GM19397 (cell line): Measurements from ENCODE around the gene ENTREP3.
"Not testable (repeated sequence)": the region's sequence is repeated elsewhere in the genome, so short reads cannot be mapped to it uniquely, and the experiment has no call there.

Source experiments
- ATAC-seq: cut with Tn5 transposase; IDR thresholded peaks from one replicate; pipeline ENCODE4 v1.9.1; 2021; ENCODE audit warnings: mild to moderate bottlenecking, moderate library complexity; ENCODE audit not compliant: unreplicated experiment

ENTREP3 gene

GRCh38 chr1:155255243-155256007, at the start of gene ENTREP3:
ENTREP3 (minus strand) TSS chr1:155255483; CDS start chr1:155254877, 606 bp downstream.
- peak; percentile 48 for ATAC-seq

DNA sequence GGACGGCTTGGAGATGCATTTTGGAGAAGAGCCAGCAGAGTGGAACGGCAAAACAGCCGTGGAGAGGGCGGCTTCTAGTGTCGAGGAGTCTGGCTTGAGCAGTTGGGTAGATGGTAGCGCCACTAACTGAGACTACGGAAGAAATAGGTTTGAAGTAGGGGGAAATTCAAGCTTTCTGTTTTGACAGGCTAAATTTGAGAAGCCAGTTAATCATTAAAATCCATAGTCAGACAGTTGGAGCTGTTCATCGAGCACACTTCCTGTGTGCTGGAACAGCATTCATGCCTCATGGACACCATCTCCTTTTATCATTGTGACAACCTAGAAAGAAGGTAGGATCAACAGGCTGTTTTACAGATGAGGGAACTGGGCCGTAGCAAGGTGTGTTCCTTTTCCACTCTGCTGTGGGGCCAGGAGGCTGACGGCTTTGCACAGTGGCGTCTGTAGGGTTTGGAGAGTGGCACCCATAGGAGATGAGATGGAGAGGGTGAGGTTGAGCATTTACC, 49.3 kb upstream of the ENTREP3 start:
- ATAC-seq = no peak

DNA sequence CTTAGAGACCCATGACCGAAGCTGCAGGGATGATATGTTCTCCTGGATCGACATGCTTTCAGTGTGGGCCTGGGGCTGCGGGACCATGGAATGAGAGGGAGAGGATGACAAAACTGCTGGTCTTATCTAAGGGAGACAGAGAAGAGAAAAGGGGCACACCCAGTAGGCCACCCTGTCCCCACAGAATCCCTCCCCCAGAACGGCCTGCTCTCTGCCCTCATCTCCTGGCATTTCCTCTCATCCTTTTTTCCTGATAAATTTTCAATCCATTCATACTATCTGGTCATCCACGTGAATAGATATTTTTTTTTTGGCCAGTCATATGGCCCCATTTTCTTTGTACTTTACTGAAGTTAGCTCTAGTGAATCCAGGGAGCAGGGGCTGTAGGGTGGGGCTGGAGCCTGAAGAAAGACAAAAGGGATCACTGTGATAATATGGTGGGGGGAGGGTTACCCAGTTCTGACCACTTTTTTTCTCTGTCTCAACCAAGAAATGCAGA, 46.1 kb upstream of the ENTREP3 start, which contains the start of gene PKLR:
Gene PKLR, minus strand, starts transcription at position 97 of the 500 bp plus-strand sequence. Its CDS starts 43 bp downstream, at position 54.
- ATAC-seq = no peak

GRCh38 chr1:155300553-155301329, 45.5 kb upstream of the ENTREP3 start:
- no peak for ATAC-seq

- no peak for ATAC-seq
These were observed 44.7 kb upstream of the ENTREP3 start for GRCh38 chr1:155300024-155300423.

DNA sequence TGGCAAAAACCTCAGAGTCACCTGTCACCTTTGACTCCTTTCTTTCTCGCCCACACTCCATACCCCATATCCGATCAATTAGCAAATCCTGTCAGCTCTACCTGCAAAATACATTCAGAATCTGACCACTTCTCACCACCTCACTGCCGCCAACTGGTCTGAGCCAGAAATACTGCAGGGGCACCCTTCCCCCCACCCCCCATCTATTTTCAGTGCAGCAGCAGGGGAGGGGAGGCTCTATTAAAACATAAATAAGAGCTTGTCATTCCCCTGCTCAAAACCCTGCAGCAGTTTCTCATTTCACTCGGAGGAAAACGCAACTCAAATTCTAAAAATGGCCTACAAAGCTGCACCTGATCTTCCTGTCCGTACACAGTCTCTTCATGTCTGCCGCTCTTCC, 42.1 kb upstream of the ENTREP3 start:
- ATAC-seq = no peak

- ATAC-seq = no peak
These were observed 41.4 kb upstream of the ENTREP3 start for GRCh38 chr1:155296661-155297060.

- no peak for ATAC-seq
These were observed 40.6 kb upstream of the ENTREP3 start for GRCh38 chr1:155295942-155296267.

GRCh38 chr1:155295183-155295941, 40.1 kb upstream of the ENTREP3 start:
- ATAC-seq = no peak

DNA sequence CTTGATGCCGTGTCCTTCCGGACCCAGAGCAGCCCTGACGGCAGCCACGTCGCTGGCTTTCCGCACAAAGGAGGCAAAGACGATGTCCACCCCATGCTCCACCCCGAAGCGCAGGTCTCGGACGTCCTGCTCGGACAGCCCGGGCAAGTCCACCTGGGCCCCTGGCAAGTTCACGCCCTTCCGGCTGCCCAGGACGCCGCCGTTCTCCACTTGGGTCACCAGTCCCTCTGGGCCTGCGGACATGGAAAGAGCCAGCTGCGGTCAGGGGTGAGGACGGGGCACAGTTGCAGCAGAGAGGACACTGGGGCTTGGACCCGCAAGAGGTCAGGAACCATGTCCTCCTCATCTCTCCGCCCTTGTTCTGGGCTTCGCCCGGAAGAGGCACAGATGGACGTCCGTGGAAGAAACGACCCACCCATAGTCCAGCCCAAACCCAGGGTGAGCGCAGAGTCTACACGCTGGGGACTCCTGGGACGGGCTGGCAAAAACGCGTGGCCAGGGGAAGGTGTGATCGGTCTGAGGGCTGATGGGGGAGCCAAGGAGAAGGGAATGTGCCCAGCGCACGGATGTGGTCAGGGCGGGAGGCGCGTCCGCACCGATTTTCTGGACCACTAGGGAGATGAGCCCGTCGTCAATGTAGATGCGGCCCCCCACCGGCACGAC, 39.4 kb upstream of the ENTREP3 start:
- no peak for ATAC-seq

DNA sequence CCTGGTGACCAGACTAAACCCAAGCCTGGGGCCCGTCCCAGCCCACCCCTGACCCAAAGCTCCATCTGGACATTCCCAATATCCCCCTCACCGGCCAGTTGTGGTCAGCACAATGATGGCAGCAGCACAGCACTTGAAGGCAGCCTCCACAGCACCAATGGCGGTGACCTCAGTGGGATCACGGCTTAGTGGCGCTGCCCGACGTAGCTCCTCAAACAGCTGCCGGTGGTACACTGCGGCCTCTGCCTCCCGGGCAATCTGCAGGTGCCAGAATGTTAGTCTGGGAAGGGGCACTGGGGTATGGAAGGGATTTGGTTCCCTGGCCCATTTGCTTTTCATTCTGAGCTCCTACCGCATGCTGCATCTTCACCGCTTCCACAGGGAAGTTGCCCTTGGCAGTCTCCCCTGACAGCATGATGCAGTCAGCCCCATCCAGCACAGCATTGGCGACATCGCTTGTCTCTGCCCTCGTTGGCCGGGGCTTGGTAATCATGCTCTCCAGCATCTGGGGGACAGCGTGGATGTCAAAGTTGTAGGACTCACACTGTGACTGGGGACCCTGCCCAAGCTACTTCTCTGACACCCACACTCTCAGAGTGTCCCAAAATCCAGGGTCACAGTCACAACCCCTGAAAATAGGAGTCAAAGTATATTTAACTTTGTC, 37.9 kb upstream of the ENTREP3 start:
- no peak for ATAC-seq

GRCh38 chr1:155291006-155291405, 35.7 kb upstream of the ENTREP3 start:
- ATAC-seq = not testable (repeated sequence)

DNA sequence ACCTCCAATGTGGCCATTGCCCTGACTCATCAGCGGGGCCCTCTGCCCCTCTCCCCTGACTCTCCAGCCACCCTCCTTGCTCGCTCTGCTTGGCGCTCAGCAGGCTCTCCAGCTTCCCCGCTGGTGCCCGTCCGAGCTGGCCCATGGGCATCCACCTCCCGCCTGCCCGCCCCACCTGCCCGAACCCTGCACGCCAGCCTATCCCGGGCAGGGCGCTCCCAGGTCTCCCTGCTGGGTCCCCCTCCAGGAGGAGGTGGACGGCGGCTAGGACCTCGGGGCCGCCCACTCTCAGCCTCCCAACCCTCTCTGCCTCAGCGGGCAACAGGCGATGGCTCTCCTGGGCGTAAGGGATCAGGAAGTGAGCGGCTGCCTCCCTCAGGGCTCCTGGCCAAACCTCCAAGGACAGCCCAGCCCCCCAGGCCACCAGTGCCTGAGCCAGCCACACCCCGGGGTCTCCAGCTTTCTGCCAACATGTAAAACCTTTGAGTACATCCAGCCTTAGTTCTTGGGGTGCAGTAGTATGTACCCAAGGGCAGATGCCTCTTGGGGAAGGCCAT, 32.8 kb upstream of the ENTREP3 start:
- ATAC-seq = no peak

DNA sequence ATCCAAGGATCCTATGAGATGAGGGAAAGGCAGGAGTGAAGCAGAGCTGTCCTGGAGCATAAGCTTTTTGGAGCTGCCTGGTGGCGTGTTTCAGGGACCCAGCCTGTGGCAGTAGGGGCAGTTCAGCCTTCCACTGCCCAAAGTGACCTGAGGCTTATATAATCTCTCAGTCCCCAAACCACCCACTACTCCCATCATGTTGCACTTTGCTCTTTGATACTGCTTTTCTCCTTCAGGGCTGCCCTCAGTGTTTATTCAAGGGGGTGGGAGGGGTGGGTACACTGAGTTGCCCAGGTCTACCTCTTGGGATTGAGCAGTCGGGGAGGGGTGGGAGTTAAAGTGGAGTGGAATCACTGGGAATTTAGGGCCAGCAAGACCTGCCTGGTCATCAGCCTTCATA, 31.3 kb upstream of the ENTREP3 start:
- ATAC-seq = no peak

DNA sequence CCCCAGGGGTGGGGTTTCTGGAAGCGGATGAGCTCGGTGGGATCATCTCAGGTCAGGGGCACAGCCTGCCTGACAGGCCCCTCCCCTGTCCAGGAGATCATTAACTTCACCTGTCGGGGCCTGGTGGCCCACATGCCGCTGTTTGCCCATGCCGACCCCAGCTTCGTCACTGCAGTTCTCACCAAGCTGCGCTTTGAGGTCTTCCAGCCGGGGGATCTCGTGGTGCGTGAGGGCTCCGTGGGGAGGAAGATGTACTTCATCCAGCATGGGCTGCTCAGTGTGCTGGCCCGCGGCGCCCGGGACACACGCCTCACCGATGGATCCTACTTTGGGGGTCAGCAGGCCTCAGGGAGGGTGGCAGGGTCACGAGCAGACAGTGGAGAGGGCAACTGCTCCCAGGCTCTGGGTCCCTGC, 30.4 kb upstream of the ENTREP3 start:
- no peak for ATAC-seq

DNA sequence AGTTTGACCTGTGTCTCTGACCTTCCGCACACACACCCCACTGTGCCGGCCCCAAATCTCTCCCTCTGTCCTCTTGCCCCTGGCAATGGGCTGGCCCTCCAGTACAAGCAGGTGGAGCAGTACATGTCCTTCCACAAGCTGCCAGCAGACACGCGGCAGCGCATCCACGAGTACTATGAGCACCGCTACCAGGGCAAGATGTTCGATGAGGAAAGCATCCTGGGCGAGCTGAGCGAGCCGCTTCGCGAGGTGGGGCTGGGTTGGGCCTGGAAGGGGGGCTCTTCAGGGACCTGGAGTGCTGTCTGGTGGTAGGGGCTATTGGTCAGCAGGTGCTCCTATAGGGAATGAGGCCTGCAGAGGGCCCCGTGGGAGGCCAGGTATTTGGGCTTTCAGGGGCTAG, 29.8 kb upstream of the ENTREP3 start:
- no peak for ATAC-seq

DNA sequence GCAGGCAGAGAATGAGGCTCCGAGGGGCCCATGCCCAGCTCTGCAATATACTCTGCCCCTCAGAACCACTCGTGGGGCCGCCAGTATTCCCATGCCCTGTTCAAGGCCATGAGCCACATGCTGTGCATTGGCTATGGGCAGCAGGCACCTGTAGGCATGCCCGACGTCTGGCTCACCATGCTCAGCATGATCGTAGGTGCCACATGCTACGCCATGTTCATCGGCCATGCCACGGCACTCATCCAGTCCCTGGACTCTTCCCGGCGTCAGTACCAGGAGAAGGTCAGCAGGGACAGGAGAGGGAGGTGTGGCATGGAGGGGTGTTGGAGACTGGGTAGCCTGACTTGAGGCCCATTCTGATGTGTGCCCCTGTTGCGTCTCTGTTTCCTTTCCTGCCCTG, 29.2 kb upstream of the ENTREP3 start:
- no peak for ATAC-seq

- no peak for ATAC-seq
These were observed 27.3 kb upstream of the ENTREP3 start for GRCh38 chr1:155282488-155283091.

- no peak for ATAC-seq
These were observed 24.0 kb upstream of the ENTREP3 start for GRCh38 chr1:155279268-155279667.
